Prostate gland (tissue), 2 donors: ENCODE results near the gene TMEM117.

Experiments used
- POLR2A ChIP-seq: fragments of 450-650 bp; IDR thresholded peaks from one replicate; pipeline ENCODE4 v1.6.1; 2016; ENCODE audit warnings: antibody characterized with exemption, mild to moderate bottlenecking
- POLR2AphosphoS5 ChIP-seq: sonication (generic); formaldehyde crosslinking; IDR thresholded peaks from one replicate; pipeline ENCODE4 v1.6.1; 2017; ENCODE audit warnings: antibody characterized with exemption
- TF ChIP-seq, protein P1 (sequence below), 4 experiments: fragments of 200-600 bp in 2 of 4; fragments of 450-650 bp in 2 of 4; sonication (generic) in 2 of 4; IDR thresholded peaks; 1 replicate in 3 of 4; 2 replicates in 1 of 4; pipeline ENCODE4 v1.5.1; 2016 to 2019; ENCODE audit warnings: antibody characterized with exemption in 4 of 4, mild to moderate bottlenecking in 2 of 4, moderate library complexity in 2 of 4

DNA sequence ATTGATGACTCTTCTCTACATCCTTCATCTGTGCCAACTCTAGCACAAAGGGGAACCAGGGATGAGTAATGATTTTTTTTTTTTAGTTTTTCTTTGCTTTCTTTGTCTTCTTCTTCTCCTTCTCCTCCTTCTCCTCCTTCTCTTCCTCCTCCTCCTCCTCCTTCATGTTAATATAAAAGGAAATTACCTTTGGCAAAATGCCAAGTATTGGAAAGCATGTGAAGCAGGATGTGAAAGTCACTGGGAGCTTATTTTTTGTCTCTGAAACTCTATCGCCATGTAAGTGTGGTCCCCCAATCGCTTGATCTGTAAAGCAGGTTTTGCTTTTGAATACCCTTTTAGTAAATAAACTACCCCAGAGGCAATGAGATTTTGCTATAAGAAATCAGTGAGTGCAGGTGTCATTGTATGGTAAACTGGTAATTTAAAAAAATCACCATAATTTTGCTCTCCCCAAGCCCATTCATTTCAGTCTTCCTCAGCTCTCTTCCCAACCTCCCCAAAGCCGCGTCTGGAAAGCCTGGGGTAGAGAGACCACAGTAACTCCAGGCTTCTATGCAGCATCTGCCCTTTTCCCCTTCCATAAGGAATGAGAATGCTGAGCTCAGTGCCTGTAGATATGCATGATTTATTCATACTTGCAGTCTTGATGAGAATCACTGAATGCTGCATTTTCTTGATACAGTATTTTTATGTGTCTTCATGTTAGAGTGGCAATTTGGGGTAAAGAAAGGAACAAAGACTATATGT, 388.7 kb downstream of the TMEM117 start:
- TF ChIP-seq, protein P1, sequence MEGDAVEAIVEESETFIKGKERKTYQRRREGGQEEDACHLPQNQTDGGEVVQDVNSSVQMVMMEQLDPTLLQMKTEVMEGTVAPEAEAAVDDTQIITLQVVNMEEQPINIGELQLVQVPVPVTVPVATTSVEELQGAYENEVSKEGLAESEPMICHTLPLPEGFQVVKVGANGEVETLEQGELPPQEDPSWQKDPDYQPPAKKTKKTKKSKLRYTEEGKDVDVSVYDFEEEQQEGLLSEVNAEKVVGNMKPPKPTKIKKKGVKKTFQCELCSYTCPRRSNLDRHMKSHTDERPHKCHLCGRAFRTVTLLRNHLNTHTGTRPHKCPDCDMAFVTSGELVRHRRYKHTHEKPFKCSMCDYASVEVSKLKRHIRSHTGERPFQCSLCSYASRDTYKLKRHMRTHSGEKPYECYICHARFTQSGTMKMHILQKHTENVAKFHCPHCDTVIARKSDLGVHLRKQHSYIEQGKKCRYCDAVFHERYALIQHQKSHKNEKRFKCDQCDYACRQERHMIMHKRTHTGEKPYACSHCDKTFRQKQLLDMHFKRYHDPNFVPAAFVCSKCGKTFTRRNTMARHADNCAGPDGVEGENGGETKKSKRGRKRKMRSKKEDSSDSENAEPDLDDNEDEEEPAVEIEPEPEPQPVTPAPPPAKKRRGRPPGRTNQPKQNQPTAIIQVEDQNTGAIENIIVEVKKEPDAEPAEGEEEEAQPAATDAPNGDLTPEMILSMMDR (IDR thresholded peaks at IDR 0.05) = no peak
- no peak for TF ChIP-seq POLR2AphosphoS5
- no peak for TF ChIP-seq POLR2A
